Myocyte (in vitro differentiated cells): ENCODE data around the gene FBXO3. TPM values are rescaled to one million over a fixed set of nuclear protein-coding genes. Genes with fewer than 3 reads are reported as not detected.
"Not testable (repeated sequence)": the region's sequence is repeated elsewhere in the genome, so short reads cannot be mapped to it uniquely, and the experiment has no call there.

Experiments used
- DNase-seq: peaks from one replicate; pipeline ENCODE4 v3.0.0-alpha.2; 2012; ENCODE audit warnings: low read depth
- polyA plus RNA-seq: library from polyadenylated mRNA; unstranded; fragments of >200 nt; gene quantifications from one replicate; pipeline ENCODE4 v1.2.1, GENCODE V29; 2012; ENCODE audit warnings: missing spikeins
- total RNA-seq: library from RNA; depleted of rRNA; stranded (reverse); fragments of >200 nt; gene quantifications from 2 replicates; pipeline ENCODE4 v1.2.3, GENCODE V29; 2014

The FBXO3 gene
- total RNA-seq: 29.1 and 35.6 TPM in 2 replicates
- 14.5 TPM for polyA plus RNA-seq

GRCh38 chr11:33773987-33774735 lies at the start of gene FBXO3:
TSS of gene FBXO3 (minus strand) at chr11:33774520. CDS start at chr11:33774497, 23 bp downstream.
- peak; percentile 84 for DNase-seq

DNA sequence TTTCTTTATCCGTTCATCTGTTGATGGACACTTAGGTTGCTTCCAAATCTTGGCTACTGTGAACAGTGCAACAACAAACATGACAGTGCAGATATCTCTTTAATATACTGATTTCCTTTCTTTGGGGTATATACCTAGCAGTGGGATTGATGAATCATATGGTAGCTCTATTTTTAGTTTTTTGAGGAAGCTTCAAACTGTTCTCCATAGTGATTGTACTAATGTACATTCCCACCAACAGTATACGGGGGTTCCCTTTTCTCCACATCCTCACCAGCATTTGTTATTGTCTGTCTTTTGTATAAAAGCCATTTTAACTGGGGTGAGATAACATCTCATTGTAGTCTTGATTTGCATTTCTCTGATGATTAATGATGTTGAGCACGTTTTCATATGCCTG lies 48.7 kb upstream of the FBXO3 start:
- not testable (repeated sequence) for DNase-seq

DNA sequence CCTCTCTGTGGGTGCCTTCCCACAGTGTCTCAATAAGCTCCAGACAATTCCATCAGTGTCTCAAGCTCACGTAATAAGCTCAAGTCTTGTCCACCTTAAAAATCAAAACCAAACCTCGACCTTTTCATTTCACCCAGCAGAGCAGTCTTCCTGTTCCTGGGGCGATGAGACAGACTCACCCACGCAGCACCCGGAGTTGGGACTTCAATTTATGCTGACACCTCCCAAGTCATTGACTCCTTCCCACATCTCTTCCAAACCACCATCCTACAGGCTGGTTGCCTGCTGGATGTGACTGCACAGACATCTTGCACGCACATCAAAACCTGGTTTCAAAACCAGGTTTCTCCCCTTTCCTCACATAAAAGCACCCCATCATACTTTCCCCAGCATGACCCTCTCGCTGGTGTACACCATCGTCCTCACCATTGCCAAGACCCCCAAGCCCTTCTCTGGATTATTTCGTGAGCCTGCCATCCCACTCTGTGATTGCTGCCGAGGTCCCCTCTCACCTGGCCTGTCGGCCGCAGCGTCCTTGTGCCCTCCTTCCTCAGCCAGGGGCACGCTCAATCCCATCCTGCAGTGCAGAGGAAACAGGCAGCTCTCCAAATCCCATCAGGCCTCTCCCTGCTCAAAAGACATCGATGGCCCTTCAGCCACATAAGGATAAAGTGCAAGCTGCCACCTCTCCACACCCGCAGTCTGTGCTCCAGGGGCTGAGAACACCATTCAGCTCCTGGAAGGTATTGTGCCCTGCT lies 45.1 kb upstream of the FBXO3 start:
- no peak for DNase-seq

GRCh38 chr11:33808228-33808828 lies 34.0 kb upstream of the FBXO3 start:
- DNase-seq: peak; percentile 81

DNA sequence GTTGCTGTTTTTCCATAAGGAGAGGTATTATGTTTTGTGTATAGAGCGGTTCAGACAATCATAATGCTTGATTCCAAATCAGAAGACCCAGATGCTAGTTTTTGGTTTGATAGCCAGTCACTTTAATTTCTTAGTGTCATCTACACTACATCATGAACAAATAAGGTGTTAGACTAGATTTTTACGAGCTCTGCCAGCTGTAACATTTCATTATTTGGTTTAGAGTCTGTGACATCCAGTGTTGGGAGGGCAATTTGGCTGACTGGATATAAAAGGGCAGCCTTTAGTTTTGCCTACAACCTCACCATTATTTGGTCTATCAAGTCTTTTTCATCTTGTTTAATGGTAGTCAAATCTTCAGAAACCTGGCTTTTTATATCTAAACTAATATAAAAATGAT lies 30.2 kb upstream of the FBXO3 start:
- DNase-seq: no peak

GRCh38 chr11:33802194-33802950 lies 28.1 kb upstream of the FBXO3 start:
- DNase-seq: peak; percentile 68

GRCh38 chr11:33801821-33802193 lies 27.5 kb upstream of the FBXO3 start:
- no peak for DNase-seq

GRCh38 chr11:33797879-33798278 lies 23.6 kb upstream of the FBXO3 start:
- no peak for DNase-seq

DNA sequence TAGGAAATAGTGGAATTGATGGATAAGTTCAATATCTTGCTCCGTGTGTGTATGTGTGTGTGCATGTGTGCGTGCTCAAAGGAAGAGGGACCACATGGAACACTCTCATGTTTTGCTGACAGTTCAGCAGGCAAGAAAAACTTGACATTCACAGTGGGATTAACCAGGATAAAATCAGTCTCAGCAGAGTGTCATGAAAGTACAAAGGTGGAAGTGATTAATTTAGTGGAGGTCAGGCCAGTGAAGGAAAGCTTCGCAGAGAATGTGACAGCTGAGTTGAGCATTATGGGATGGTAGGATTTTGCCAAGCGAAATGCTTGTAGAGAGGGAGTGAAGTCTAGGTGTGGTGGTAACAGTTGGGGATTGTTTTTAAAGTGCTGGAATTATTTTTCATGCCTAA lies 15.7 kb upstream of the FBXO3 start:
- DNase-seq: no peak

GRCh38 chr11:33788095-33788494 lies 13.8 kb upstream of the FBXO3 start:
- not testable (repeated sequence) for DNase-seq

DNA sequence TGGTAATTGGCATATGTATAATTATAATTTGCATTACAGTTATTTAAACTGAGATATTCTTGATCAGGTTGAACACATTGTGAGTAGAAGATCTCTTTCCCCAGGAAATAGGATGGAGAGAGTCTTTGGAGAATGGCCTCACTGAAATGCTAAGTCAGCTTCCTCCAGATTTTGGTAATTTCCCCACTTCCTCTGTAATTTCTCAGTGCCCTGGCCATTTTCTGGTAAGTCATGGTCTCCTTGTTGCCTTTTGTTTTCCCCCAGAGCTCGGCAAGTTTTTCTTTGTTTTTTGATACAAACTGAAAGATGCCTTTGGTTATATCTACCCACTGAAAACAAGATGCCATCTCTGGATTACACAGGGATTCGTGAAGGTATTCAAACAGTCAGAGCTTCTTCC lies 12.8 kb upstream of the FBXO3 start:
- DNase-seq: no peak

DNA sequence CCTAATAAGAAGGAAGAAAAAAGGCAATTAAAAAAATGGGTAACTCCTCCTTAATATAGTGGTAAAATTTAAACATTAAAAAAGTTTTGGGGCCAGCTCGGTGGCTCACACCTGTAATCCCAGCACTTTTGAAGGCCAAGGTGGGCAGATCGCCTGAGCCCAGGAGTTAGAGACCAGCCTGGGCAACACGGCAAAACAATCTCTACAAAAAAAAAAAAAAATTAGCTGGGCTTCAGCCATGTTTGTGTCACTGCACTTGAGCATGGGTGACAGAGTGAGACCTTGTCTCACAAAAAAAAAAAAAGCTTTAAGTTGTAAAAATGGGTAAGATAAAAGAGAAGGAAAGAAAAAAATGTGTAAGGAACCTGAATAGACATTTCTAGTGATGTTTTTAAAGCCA lies 11.3 kb upstream of the FBXO3 start:
- no peak for DNase-seq

- DNase-seq: peak; percentile 69
Measured at GRCh38 chr11:33779849-33780528, 5.7 kb upstream of the FBXO3 start.

DNA sequence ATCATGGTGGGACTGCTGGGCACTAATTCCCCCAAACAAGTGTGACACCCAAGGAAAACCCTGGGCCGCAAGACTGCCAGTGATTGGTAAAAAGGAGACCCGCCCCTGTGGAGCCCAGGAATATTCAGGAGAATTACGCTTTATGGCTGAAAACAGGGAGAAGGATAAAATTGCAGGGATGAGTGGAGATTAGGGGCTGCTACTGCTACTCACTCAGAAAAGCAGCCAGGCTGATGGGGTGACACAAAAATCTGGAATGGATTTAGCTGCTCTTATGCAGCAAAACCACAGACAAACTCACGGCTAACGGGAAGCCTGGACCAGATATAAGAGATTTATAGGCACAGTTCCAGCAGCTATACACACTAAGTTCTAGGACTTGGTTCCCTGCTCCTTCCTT lies 4.4 kb upstream of the FBXO3 start:
- DNase-seq: peak; percentile 47

DNA sequence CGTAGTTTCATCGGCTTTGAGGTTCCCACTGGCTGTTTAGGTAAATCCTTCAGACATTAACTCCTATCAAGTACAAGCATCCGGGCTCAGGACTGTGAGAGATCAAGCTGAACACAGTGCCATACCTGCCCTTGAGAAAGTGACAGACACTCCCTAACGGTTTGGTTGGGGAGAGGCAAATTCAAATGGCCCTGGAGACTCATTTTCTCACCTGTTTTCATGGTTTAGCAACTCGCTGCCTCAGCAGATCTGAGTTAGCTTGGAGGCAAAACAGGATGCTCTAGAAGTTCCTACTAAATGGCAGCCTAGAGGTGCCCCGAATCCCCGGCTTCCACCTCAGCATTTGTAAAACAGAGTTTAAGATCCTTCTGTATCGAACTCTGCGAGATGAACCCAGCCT lies 3.6 kb upstream of the FBXO3 start:
- DNase-seq: no peak

GRCh38 chr11:33775832-33776470 lies 1.6 kb upstream of the FBXO3 start:
- no peak for DNase-seq

GRCh38 chr11:33775467-33775807 lies 1.1 kb upstream of the FBXO3 start:
- DNase-seq: no peak

DNA sequence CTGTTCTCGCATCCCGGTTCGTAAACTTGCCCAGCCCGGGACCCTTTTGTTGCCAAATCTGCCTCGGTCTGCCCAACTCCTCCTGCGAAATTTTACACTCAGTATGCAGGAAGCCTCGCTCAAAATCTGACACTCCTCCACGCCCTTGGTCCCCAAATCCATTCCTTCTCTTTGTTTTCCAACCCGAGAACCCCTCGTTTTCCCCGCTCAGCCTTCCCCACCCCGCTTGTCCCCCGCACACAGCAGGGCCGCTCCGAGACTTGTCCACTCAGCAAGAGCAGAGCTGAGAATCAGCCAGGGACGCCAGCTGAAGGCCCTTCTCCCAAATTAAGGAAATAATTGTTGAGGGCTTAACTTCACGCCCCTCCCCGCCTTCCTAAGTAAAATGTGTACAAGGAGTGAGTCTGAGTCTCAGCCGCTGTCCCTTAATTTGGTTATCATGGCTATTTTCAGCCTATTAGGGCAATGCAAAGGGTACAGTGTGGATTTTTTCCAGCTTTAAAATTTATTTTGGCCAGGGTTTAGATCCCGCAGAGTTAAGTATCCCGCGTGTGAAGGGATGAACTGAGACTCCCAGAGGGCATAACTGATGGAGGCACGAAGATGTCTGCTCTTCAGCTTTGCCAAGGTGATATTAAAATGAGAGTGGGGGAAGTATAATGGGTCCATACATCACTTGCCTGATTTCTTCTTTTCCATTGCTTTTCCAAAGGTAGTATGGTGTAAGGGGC lies 581 bp upstream of the FBXO3 start:
- DNase-seq: peak; percentile 8

DNA sequence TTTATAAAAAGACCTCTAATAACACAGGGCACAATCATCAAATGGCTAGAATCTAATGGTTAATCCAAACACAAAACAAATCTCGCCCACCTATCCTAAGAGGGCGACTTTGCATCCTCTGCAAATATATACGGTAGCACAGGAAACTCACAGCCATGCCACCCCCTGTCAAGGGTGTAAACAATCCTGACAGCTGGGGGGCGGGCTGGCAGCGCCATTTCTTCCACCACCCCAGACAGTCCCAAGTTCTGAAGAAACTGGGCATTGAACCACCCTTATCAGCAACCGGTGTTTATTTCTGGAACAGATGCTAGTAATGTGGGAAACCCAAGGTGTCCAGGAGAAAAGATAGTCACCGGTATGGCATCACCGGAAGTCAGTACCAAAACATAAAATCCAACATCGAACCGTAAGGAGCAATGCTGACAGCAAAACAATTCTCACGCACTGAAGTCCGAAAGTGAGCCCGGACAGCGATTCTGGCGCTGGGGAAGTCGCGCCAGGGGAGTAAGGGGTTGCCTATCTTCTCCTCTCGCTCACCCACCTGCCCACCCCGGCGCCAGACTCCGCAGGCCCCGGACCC lies 825 bp downstream of the FBXO3 start:
- DNase-seq: peak; percentile 14

- no peak for DNase-seq
Measured at GRCh38 chr11:33772870-33773269, 1.4 kb downstream of the FBXO3 start.
